ENCODE data around the gene GOLGA8Q. TPM values are rescaled to one million over a fixed set of nuclear protein-coding genes. Genes with fewer than 3 reads are reported as not detected.
"Not testable (repeated sequence)": the region's sequence is repeated elsewhere in the genome, so short reads cannot be mapped to it uniquely, and the experiment has no call there.

Gene GOLGA8Q
- polyA plus RNA-seq, 1 experiment: 0.32 TPM

- H3K36me3 ChIP-seq (ENCODE audit: control insufficient read depth, insufficient read depth, low read length); H3K27me3 ChIP-seq (ENCODE audit: control insufficient read depth, insufficient read depth, low read length); DNase-seq (ENCODE audit: low read depth); POLR2A ChIA-PET; CTCF ChIA-PET; H3K4me3 ChIP-seq (ENCODE audit: low read depth, low read length): not testable (repeated sequence)
Measured at GRCh38 chr15:30603796-30604195, 51.9 kb downstream of the GOLGA8Q start, which contains the start of gene GOLGA8H. Gene GOLGA8H, plus strand, starts transcription at chr15:30604028. Its CDS starts 98 bp downstream, at chr15:30604126.

Small RNAs within 50 kb of the gene (small RNA-seq; reads per million reads assigned to genes)
- gene RF00096 (ENCODE audit: insufficient read length, low read depth, low replicate concordance) (not detected), gene RN7SL796P (ENCODE audit: insufficient read length, low read depth, low replicate concordance) (not detected)

Other genes starting within 250 kb of the GOLGA8Q start
- gene CHRFAM7A, start 158.5 kb upstream of the GOLGA8Q start, polyA plus RNA-seq (2011; rRNA removed): 0.04 TPM in 1 of 2 replicates, not detected in the other
- 1.1 and 1.4 TPM in 2 replicates for gene GOLGA8R, start 137.8 kb upstream of the GOLGA8Q start, polyA plus RNA-seq (2011; rRNA removed)
- 0.06 and 0.10 TPM in 2 replicates for gene GOLGA8H, start 52.0 kb downstream of the GOLGA8Q start, polyA plus RNA-seq (2011; rRNA removed)